ENCODE measurements around the gene BRAP.

DNA sequence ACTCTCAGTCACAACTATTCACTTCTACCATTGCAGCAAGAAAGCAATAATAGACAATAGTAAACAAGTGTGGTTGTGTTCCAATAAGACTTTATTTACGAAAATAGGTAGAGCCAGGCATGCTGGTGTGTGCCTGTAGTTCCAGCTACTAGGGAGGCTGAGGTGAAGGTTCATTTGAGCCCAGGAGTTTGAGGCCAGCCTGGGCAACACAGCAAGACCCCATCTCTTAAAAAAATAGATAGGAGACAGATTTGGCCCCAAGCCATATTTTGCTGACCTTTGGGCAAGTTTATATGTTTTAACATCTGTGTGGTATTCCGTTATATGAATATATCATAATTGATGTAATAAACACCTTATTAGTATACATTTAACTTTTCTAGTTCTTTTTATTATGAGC lies 14.2 kb upstream of the BRAP start:
- TF ChIP-seq, protein P1, sequence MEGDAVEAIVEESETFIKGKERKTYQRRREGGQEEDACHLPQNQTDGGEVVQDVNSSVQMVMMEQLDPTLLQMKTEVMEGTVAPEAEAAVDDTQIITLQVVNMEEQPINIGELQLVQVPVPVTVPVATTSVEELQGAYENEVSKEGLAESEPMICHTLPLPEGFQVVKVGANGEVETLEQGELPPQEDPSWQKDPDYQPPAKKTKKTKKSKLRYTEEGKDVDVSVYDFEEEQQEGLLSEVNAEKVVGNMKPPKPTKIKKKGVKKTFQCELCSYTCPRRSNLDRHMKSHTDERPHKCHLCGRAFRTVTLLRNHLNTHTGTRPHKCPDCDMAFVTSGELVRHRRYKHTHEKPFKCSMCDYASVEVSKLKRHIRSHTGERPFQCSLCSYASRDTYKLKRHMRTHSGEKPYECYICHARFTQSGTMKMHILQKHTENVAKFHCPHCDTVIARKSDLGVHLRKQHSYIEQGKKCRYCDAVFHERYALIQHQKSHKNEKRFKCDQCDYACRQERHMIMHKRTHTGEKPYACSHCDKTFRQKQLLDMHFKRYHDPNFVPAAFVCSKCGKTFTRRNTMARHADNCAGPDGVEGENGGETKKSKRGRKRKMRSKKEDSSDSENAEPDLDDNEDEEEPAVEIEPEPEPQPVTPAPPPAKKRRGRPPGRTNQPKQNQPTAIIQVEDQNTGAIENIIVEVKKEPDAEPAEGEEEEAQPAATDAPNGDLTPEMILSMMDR (optimal IDR thresholded peaks at IDR 0.05 in 1 of 3, IDR thresholded peaks at IDR 0.05 in 1 of 3, conservative IDR thresholded peaks at IDR 0.05 in 1 of 3; ENCODE audit: extremely low read depth in 1 of 3, insufficient read depth in 2 of 3, low read length in 3 of 3) = no peak
- no peak for TF ChIP-seq EZH2 (IDR thresholded peaks at IDR 0.05; ENCODE audit: low read length)

All from keratinocyte (primary cell).